Measurements from ENCODE around the gene MAP2K7.

MAP2K7 gene

GRCh38 chr19:7923295-7924191 lies 19.9 kb downstream of the MAP2K7 start:
- H3K27me3 ChIP-seq (ENCODE audit: insufficient read depth, low read length) = no peaks in the 10 kb centered on the region
- H2AFZ ChIP-seq (ENCODE audit: low read length, unreplicated experiment) = no peak overlapping the region
- no peak overlapping the region for H3K4me3 ChIP-seq (ENCODE audit: low read depth, low read length)
- H3K79me2 ChIP-seq (ENCODE audit: control insufficient read depth, insufficient read depth, low read length, unreplicated experiment) = peaks cover 9% of the 10 kb centered on the region
- H3K27ac ChIP-seq (ENCODE audit: low read depth, low read length) = no peak overlapping the region
- no peaks in the 10 kb centered on the region for H3K36me3 ChIP-seq (ENCODE audit: insufficient read depth, low read length)
- H3K4me1 ChIP-seq (ENCODE audit: control insufficient read depth, insufficient read depth, low read length, unreplicated experiment) = peaks cover 23% of the 10 kb centered on the region

- Histone ChIP-seq H3K27ac (ENCODE audit: low read depth, low read length) (no peak overlapping the region), H3K4me1 (ENCODE audit: control insufficient read depth, insufficient read depth, low read length, unreplicated experiment) (peaks cover 28% of the 10 kb centered on the region), H3K4me3 (ENCODE audit: low read depth, low read length) (no peak overlapping the region), H2AFZ (ENCODE audit: low read length, unreplicated experiment) (no peak overlapping the region), H3K79me2 (ENCODE audit: control insufficient read depth, insufficient read depth, low read length, unreplicated experiment) (peaks cover 9% of the 10 kb centered on the region), H3K36me3 (ENCODE audit: insufficient read depth, low read length) (no peaks in the 10 kb centered on the region), H3K27me3 (ENCODE audit: insufficient read depth, low read length) (no peaks in the 10 kb centered on the region)
Measured at GRCh38 chr19:7924241-7924640, 20.6 kb downstream of the MAP2K7 start.

GRCh38 chr19:7924651-7925170 lies 21.0 kb downstream of the MAP2K7 start:
- Histone ChIP-seq H2AFZ (ENCODE audit: low read length, unreplicated experiment) (no peak overlapping the region), H3K79me2 (ENCODE audit: control insufficient read depth, insufficient read depth, low read length, unreplicated experiment) (peaks cover 9% of the 10 kb centered on the region), H3K27ac (ENCODE audit: low read depth, low read length) (no peak overlapping the region), H3K4me1 (ENCODE audit: control insufficient read depth, insufficient read depth, low read length, unreplicated experiment) (peaks cover 31% of the 10 kb centered on the region), H3K4me3 (ENCODE audit: low read depth, low read length) (peak overlapping the region; percentile 74), H3K36me3 (ENCODE audit: insufficient read depth, low read length) (no peaks in the 10 kb centered on the region), H3K27me3 (ENCODE audit: insufficient read depth, low read length) (no peaks in the 10 kb centered on the region)

GRCh38 chr19:7925171-7925851 lies 21.6 kb downstream of the MAP2K7 start:
- Histone ChIP-seq H3K4me1 (ENCODE audit: control insufficient read depth, insufficient read depth, low read length, unreplicated experiment) (peaks cover 28% of the 10 kb centered on the region), H3K27ac (ENCODE audit: low read depth, low read length) (no peak overlapping the region), H2AFZ (ENCODE audit: low read length, unreplicated experiment) (no peak overlapping the region), H3K79me2 (ENCODE audit: control insufficient read depth, insufficient read depth, low read length, unreplicated experiment) (peaks cover 9% of the 10 kb centered on the region), H3K36me3 (ENCODE audit: insufficient read depth, low read length) (no peaks in the 10 kb centered on the region), H3K27me3 (ENCODE audit: insufficient read depth, low read length) (no peaks in the 10 kb centered on the region), H3K4me3 (ENCODE audit: low read depth, low read length) (peak overlapping the region; percentile 74)

- Histone ChIP-seq H3K27ac (ENCODE audit: low read depth, low read length) (no peak within 1 kb of the TSS), H3K4me3 (ENCODE audit: low read depth, low read length) (peak within 1 kb of the TSS; percentile 74), H3K27me3 (ENCODE audit: insufficient read depth, low read length) (no peaks in the 10 kb centered on the region), H3K79me2 (ENCODE audit: control insufficient read depth, insufficient read depth, low read length, unreplicated experiment) (peaks cover 9% of the 10 kb centered on the region), H3K36me3 (ENCODE audit: insufficient read depth, low read length) (no peaks in the 10 kb centered on the region), H3K4me1 (ENCODE audit: control insufficient read depth, insufficient read depth, low read length, unreplicated experiment) (peaks cover 28% of the 10 kb centered on the region), H2AFZ (ENCODE audit: low read length, unreplicated experiment) (no peak within 1 kb of the TSS)
Measured at GRCh38 chr19:7926021-7926726, 22.5 kb downstream of the MAP2K7 start, which contains the start of gene CTXN1. CTXN1 (minus strand) TSS chr19:7926135; CDS start chr19:7925538, 597 bp downstream.

- H3K36me3 ChIP-seq (ENCODE audit: insufficient read depth, low read length) = no peaks in the 10 kb centered on the region
- no peaks in the 10 kb centered on the region for H3K27me3 ChIP-seq (ENCODE audit: insufficient read depth, low read length)
- no peak overlapping the region for H2AFZ ChIP-seq (ENCODE audit: low read length, unreplicated experiment)
- no peak overlapping the region for H3K27ac ChIP-seq (ENCODE audit: low read depth, low read length)
- H3K4me3 ChIP-seq (ENCODE audit: low read depth, low read length) = no peak overlapping the region
- peaks cover 4% of the 10 kb centered on the region for H3K79me2 ChIP-seq (ENCODE audit: control insufficient read depth, insufficient read depth, low read length, unreplicated experiment)
- peaks cover 22% of the 10 kb centered on the region for H3K4me1 ChIP-seq (ENCODE audit: control insufficient read depth, insufficient read depth, low read length, unreplicated experiment)
Measured at GRCh38 chr19:7926727-7927604, 23.3 kb downstream of the MAP2K7 start.

- H3K4me3 ChIP-seq (ENCODE audit: low read depth, low read length) = no peak overlapping the region
- peaks cover 4% of the 10 kb centered on the region for H3K79me2 ChIP-seq (ENCODE audit: control insufficient read depth, insufficient read depth, low read length, unreplicated experiment)
- peaks cover 18% of the 10 kb centered on the region for H3K4me1 ChIP-seq (ENCODE audit: control insufficient read depth, insufficient read depth, low read length, unreplicated experiment)
- no peaks in the 10 kb centered on the region for H3K36me3 ChIP-seq (ENCODE audit: insufficient read depth, low read length)
- no peak overlapping the region for H2AFZ ChIP-seq (ENCODE audit: low read length, unreplicated experiment)
- no peaks in the 10 kb centered on the region for H3K27me3 ChIP-seq (ENCODE audit: insufficient read depth, low read length)
- H3K27ac ChIP-seq (ENCODE audit: low read depth, low read length) = peak overlapping the region; percentile 91
Measured at GRCh38 chr19:7927605-7928333, 24.1 kb downstream of the MAP2K7 start.

GRCh38 chr19:7928334-7928706 lies 24.6 kb downstream of the MAP2K7 start:
- H3K79me2 ChIP-seq (ENCODE audit: control insufficient read depth, insufficient read depth, low read length, unreplicated experiment) = no peaks in the 10 kb centered on the region
- H3K4me3 ChIP-seq (ENCODE audit: low read depth, low read length) = no peak overlapping the region
- H3K4me1 ChIP-seq (ENCODE audit: control insufficient read depth, insufficient read depth, low read length, unreplicated experiment) = peaks cover 18% of the 10 kb centered on the region
- no peak overlapping the region for H2AFZ ChIP-seq (ENCODE audit: low read length, unreplicated experiment)
- H3K36me3 ChIP-seq (ENCODE audit: insufficient read depth, low read length) = no peaks in the 10 kb centered on the region
- no peaks in the 10 kb centered on the region for H3K27me3 ChIP-seq (ENCODE audit: insufficient read depth, low read length)
- H3K27ac ChIP-seq (ENCODE audit: low read depth, low read length) = peak overlapping the region; percentile 91
